ENCODE results near the gene CACYBP.

- TF ChIP-seq GATA3 (IDR thresholded peaks at IDR 0.05; ENCODE audit: low read depth, low read length) (no peak), GATA2 (IDR thresholded peaks at IDR 0.05; ENCODE audit: low read depth, low read length) (no peak)
Observed at GRCh38 chr1:174969977-174970376, 29.8 kb upstream of the CACYBP start.
